ENCODE measurements around the gene LARP6.

DNA sequence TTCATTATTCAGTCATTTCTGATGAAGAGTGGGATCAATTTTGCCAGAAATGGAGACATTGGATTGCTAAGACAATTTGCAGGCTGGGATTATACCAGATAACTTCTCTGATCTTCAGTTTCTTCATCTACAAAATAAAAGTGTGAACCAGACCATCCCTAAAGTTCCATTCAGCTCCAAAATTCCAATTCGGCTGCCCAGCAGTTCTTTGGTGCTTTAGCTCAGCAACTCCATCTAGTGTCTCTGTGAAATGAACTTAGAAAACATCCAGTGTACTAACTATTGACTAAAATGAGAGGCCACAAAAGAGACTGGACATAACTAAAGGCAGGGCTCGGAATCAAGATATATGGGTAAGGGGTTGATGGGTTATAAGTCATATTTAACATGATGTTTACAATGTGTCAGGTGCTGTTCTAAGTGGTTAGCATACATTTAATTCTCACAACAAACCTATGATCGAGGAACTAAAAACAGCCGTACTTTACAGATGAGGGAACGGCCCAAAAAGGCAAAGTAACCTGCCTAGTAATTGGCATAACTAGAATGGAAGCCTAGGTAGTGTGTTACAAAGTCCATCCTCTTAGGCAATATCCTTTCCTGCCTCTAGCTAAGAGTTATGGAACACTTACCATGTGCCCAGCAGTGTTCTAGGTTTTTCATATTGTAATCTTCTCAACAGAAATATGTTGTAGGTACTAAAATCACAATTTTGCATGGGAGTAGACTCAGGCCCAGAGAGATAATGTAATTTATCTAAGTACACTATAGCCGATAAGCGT lies 21.2 kb upstream of the LARP6 start:
- TF ChIP-seq, protein P1, sequence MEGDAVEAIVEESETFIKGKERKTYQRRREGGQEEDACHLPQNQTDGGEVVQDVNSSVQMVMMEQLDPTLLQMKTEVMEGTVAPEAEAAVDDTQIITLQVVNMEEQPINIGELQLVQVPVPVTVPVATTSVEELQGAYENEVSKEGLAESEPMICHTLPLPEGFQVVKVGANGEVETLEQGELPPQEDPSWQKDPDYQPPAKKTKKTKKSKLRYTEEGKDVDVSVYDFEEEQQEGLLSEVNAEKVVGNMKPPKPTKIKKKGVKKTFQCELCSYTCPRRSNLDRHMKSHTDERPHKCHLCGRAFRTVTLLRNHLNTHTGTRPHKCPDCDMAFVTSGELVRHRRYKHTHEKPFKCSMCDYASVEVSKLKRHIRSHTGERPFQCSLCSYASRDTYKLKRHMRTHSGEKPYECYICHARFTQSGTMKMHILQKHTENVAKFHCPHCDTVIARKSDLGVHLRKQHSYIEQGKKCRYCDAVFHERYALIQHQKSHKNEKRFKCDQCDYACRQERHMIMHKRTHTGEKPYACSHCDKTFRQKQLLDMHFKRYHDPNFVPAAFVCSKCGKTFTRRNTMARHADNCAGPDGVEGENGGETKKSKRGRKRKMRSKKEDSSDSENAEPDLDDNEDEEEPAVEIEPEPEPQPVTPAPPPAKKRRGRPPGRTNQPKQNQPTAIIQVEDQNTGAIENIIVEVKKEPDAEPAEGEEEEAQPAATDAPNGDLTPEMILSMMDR (IDR thresholded peaks at IDR 0.05 in 4 of 5, conservative IDR thresholded peaks at IDR 0.05 in 1 of 5): peak in 3 of 5 experiments; percentile 9 to 49 (median 44)
- no peak for TF ChIP-seq POLR2A (IDR thresholded peaks at IDR 0.05)

Measured in gastrocnemius medialis (tissue), 4 donors.